ENCODE measurements around the gene UBXN7. TPM values are rescaled to one million over a fixed set of nuclear protein-coding genes. Genes with fewer than 3 reads are reported as not detected.
"Not testable (repeated sequence)": the region's sequence is repeated elsewhere in the genome, so short reads cannot be mapped to it uniquely, and the experiment has no call there.

UBXN7 gene
- polyA plus RNA-seq, 3 donors = 32.6 to 34.4 (median 33.2) TPM

GRCh38 chr3:196358540-196358939 is 73.7 kb downstream of the UBXN7 start:
- DNase-seq (ENCODE audit: low read depth in 3 of 3, low spot score in 2 of 3) = not testable (repeated sequence)

GRCh38 chr3:196357905-196358304 is 74.3 kb downstream of the UBXN7 start:
- no peak for DNase-seq (ENCODE audit: low read depth in 3 of 3, low spot score in 2 of 3)

GRCh38 chr3:196356556-196356955 is 75.7 kb downstream of the UBXN7 start:
- DNase-seq (ENCODE audit: low read depth in 3 of 3, low spot score in 2 of 3) = no peak

- no peak for DNase-seq (ENCODE audit: low read depth in 3 of 3, low spot score in 2 of 3)
These were observed 76.6 kb downstream of the UBXN7 start for GRCh38 chr3:196355668-196356067.

GRCh38 chr3:196354132-196354531 is 78.1 kb downstream of the UBXN7 start:
- DNase-seq (ENCODE audit: low read depth in 3 of 3, low spot score in 2 of 3) = no peak

- DNase-seq (ENCODE audit: low read depth in 3 of 3, low spot score in 2 of 3) = no peak
These were observed 80.7 kb downstream of the UBXN7 start for GRCh38 chr3:196351541-196351940.

GRCh38 chr3:196350067-196350466 is 82.2 kb downstream of the UBXN7 start:
- no peak for DNase-seq (ENCODE audit: low read depth in 3 of 3, low spot score in 2 of 3)

- DNase-seq (ENCODE audit: low read depth in 3 of 3, low spot score in 2 of 3) = no peak
These were observed 83.5 kb downstream of the UBXN7 start for GRCh38 chr3:196348698-196349097.

- DNase-seq (ENCODE audit: low read depth in 3 of 3, low spot score in 2 of 3) = no peak
These were observed 87.6 kb downstream of the UBXN7 start for GRCh38 chr3:196344663-196345062.

- not testable (repeated sequence) for DNase-seq (ENCODE audit: low read depth in 3 of 3, low spot score in 2 of 3)
These were observed 88.3 kb downstream of the UBXN7 start for GRCh38 chr3:196343917-196344316.

GRCh38 chr3:196341137-196341536 is 91.1 kb downstream of the UBXN7 start:
- no peak for DNase-seq (ENCODE audit: low read depth in 3 of 3, low spot score in 2 of 3)

- DNase-seq (ENCODE audit: low read depth in 3 of 3, low spot score in 2 of 3) = no peak
These were observed 91.8 kb downstream of the UBXN7 start for GRCh38 chr3:196340466-196340865.

GRCh38 chr3:196339493-196340254 is 92.6 kb downstream of the UBXN7 start:
- no peak for DNase-seq (ENCODE audit: low read depth in 3 of 3, low spot score in 2 of 3)

GRCh38 chr3:196339044-196339443 is 93.2 kb downstream of the UBXN7 start:
- no peak for DNase-seq (ENCODE audit: low read depth in 3 of 3, low spot score in 2 of 3)

- no peak for DNase-seq (ENCODE audit: low read depth in 3 of 3, low spot score in 2 of 3)
These were observed 95.7 kb downstream of the UBXN7 start for GRCh38 chr3:196336319-196337145.

GRCh38 chr3:196335503-196335948 is 96.7 kb downstream of the UBXN7 start:
- no peak for DNase-seq (ENCODE audit: low read depth in 3 of 3, low spot score in 2 of 3)

- no peak for DNase-seq (ENCODE audit: low read depth in 3 of 3, low spot score in 2 of 3)
These were observed 97.2 kb downstream of the UBXN7 start for GRCh38 chr3:196334982-196335381.

GRCh38 chr3:196332168-196332567 is 100.1 kb downstream of the UBXN7 start:
- no peak for DNase-seq (ENCODE audit: low read depth in 3 of 3, low spot score in 2 of 3)

- no peak for DNase-seq (ENCODE audit: low read depth in 3 of 3, low spot score in 2 of 3)
These were observed 104.8 kb downstream of the UBXN7 start for GRCh38 chr3:196327405-196327804.

- no peak for DNase-seq (ENCODE audit: low read depth in 3 of 3, low spot score in 2 of 3)
These were observed 105.3 kb downstream of the UBXN7 start for GRCh38 chr3:196326936-196327335.

GRCh38 chr3:196323691-196324090 is 108.5 kb downstream of the UBXN7 start:
- peak in 1 of 3 donors; percentile 3 for DNase-seq (ENCODE audit: low read depth in 3 of 3, low spot score in 2 of 3)

- DNase-seq (ENCODE audit: low read depth in 3 of 3, low spot score in 2 of 3) = no peak
These were observed 109.2 kb downstream of the UBXN7 start for GRCh38 chr3:196323016-196323415.
